Lung (tissue), 12 donors: Measurements from ENCODE around the gene CCNYL1. TPM values are rescaled to one million over a fixed set of nuclear protein-coding genes. Genes with fewer than 3 reads are reported as not detected.

Experiments
- ATAC-seq: fragments of 200-7000 bp; cut with Tn5 transposase; one replicate; pipeline ENCODE4 v1.9.1; 2020; ENCODE audit warnings: moderate number of reproducible peaks; ENCODE audit not compliant: insufficient read depth, low FRiP score
- DNase-seq, 3 donors: peaks; one replicate each; pipeline ENCODE4 v3.0.0-alpha.2; 2013 to 2017
- H3K27ac ChIP-seq, 2 donors: one replicate each; pipeline ENCODE4 v1.5.1; 2013; ENCODE audit warnings: mild to moderate bottlenecking in 2 of 2, moderate library complexity in 2 of 2, control low read depth in 1 of 2, inconsistent platforms in 1 of 2, low read depth in 1 of 2, low read length in 1 of 2
- H3K27me3 ChIP-seq, 3 donors: one replicate each; pipeline ENCODE4 v1.5.1; 2013; ENCODE audit warnings: low read length in 2 of 3; ENCODE audit not compliant: control insufficient read depth in 3 of 3, insufficient read depth in 3 of 3
- H3K36me3 ChIP-seq, 4 donors: one replicate each; pipeline ENCODE4 v1.5.1; 2013; ENCODE audit warnings: low read length in 4 of 4, mild to moderate bottlenecking in 1 of 4, moderate library complexity in 1 of 4; ENCODE audit not compliant: control insufficient read depth in 4 of 4, insufficient read depth in 4 of 4
- H3K4me1 ChIP-seq, 5 donors: one replicate each; pipeline ENCODE4 v1.5.1; 2013; ENCODE audit warnings: low read length in 5 of 5, mild to moderate bottlenecking in 2 of 5, moderate library complexity in 1 of 5; ENCODE audit not compliant: control insufficient read depth in 5 of 5, insufficient read depth in 5 of 5
- H3K4me3 ChIP-seq: one replicate; pipeline ENCODE4 v1.5.1; 2013; ENCODE audit warnings: mild to moderate bottlenecking, control low read depth, moderate library complexity
- H3K9ac ChIP-seq, 2 donors: one replicate each; pipeline ENCODE4 v1.5.1; 2013; ENCODE audit warnings: low read length in 2 of 2, control low read depth in 1 of 2; ENCODE audit not compliant: insufficient read depth in 1 of 2
- H3K9me3 ChIP-seq, 4 donors: one replicate each; pipeline ENCODE4 v1.5.1; 2013; ENCODE audit warnings: low read length in 3 of 4, mild to moderate bottlenecking in 1 of 4, moderate library complexity in 1 of 4; ENCODE audit not compliant: control insufficient read depth in 4 of 4, insufficient read depth in 3 of 4
- WGBS, 2 donors: extraction: QIAGEN DNeasy Blood & Tissue Kit; methylation state at CpG; one replicate each; pipeline ENCODE4 v1.1.7; 2013; 5-methylcytosine and 5-hydroxymethylcytosine counted together
- polyA plus RNA-seq, 2 donors: library from polyadenylated mRNA; stranded (reverse); fragments of 200-250 nt; gene quantifications; one replicate each; pipeline ENCODE4 v1.2.1, GENCODE V29; 2013
- total RNA-seq, 2 donors: library from RNA; depleted of rRNA in 1 of 2; stranded (reverse); fragments of >200 nt in 1 of 2; gene quantifications; one replicate each; pipeline ENCODE4 v1.2.1, GENCODE V29; 2014 to 2021
- TF ChIP-seq, protein P1 (sequence below): IDR thresholded peaks from 2 replicates; pipeline ENCODE4 v1.5.1; 2012; ENCODE audit warnings: mild to moderate bottlenecking; ENCODE audit errors: control extremely low read depth, extremely low read depth
- donor health status: control.
- donor health status: control.
- donor health status: Bipolar disorder and iron deficiency.
- donor health status: healthy.
- donor health status: DM: yes; HTN: yes; CAD: no.

CCNYL1 gene
- total and polyA plus RNA-seq, 4 donors = 11.1 to 25.1 (median 12.7) TPM

DNA sequence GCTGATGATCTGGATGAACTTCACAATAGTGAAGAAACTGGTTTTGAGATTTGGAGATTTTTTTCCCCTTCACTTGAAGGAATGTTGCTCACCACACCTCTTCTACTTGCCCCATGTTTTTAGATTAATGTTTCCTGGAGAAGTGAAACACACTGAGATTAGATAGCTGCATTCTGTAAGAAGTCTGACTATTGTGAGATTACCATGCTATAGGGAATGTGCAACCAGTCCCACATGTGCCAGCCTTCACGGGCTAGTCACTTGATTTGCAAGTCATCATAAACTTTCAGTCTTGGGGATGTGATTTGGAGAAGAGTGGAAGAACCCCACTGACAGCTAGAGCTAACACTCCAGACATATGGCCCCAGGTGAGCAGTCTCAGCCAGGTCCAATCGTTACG lies 7.4 kb upstream of the CCNYL1 start:
- WGBS, 2 donors = 68 to 72% methylated on average over 3 of the region's 3 CpGs
- Histone ChIP-seq H3K36me3 (no peaks in the 10 kb centered on the region), H3K4me1 (no peaks in the 10 kb centered on the region)

DNA sequence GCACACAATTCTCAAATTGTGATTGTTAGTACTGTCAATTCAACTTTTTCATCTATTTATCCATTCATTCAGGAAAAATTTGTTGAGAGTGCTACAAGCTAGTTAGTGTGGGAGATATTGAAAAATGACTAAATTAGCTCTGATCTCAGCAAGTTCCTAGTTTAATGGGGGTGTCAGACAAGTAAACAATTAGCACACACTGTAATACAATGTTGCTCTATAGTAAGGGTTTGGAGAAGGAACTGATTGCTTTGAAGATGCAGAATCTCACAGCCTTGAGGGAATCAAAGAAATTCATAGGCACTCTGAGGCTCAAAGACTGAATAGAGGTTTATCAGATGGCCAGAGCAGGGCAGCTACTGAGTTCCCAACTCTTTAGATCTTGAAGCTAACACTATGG lies 6.8 kb upstream of the CCNYL1 start:
- Histone ChIP-seq H3K4me1 (no peaks in the 10 kb centered on the region), H3K27ac (no peak overlapping the region), H3K9me3 (no peaks in the 10 kb centered on the region), H3K9ac (no peak overlapping the region), H3K4me3 (no peak overlapping the region), H3K27me3 (no peaks in the 10 kb centered on the region), H3K36me3 (no peaks in the 10 kb centered on the region)
- TF ChIP-seq, protein P1, sequence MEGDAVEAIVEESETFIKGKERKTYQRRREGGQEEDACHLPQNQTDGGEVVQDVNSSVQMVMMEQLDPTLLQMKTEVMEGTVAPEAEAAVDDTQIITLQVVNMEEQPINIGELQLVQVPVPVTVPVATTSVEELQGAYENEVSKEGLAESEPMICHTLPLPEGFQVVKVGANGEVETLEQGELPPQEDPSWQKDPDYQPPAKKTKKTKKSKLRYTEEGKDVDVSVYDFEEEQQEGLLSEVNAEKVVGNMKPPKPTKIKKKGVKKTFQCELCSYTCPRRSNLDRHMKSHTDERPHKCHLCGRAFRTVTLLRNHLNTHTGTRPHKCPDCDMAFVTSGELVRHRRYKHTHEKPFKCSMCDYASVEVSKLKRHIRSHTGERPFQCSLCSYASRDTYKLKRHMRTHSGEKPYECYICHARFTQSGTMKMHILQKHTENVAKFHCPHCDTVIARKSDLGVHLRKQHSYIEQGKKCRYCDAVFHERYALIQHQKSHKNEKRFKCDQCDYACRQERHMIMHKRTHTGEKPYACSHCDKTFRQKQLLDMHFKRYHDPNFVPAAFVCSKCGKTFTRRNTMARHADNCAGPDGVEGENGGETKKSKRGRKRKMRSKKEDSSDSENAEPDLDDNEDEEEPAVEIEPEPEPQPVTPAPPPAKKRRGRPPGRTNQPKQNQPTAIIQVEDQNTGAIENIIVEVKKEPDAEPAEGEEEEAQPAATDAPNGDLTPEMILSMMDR = no peak
- no peak for DNase-seq
- ATAC-seq = no peak

More for the DNA sequence above, 7.4 kb upstream of the CCNYL1 start:
- no peak for DNase-seq
- Histone ChIP-seq H3K27ac (no peak overlapping the region), H3K27me3 (no peaks in the 10 kb centered on the region), H3K9me3 (no peaks in the 10 kb centered on the region), H3K4me3 (no peak overlapping the region), H3K9ac (no peak overlapping the region)
- TF ChIP-seq, protein P1 = no peak
- no peak for ATAC-seq

- 64 to 81% methylated on average over 4 of the region's 4 CpGs for WGBS, 2 donors
Observed at GRCh38 chr2:207706936-207707860, 4.2 kb upstream of the CCNYL1 start.

More at GRCh38 chr2:207706936-207707860, 4.2 kb upstream of the CCNYL1 start:
- Histone ChIP-seq H3K9me3 (no peaks in the 10 kb centered on the region), H3K4me3 (no peak overlapping the region), H3K27me3 (no peaks in the 10 kb centered on the region), H3K36me3 (no peaks in the 10 kb centered on the region), H3K4me1 (no peaks in the 10 kb centered on the region), H3K9ac (no peak overlapping the region), H3K27ac (no peak overlapping the region)
- no peak for ATAC-seq
- TF ChIP-seq, protein P1 = no peak
- DNase-seq = no peak
